Uterine smooth muscle cell (primary cell): ENCODE data around the gene LIF. TPM values are rescaled to one million over a fixed set of nuclear protein-coding genes. Genes with fewer than 3 reads are reported as not detected.

Source experiments
- total RNA-seq: library from RNA; depleted of rRNA; stranded (reverse); fragments of >200 nt; gene quantifications from 2 replicates; pipeline ENCODE4 v1.2.3, GENCODE V29; 2014

LIF gene
- total RNA-seq = 16.5 and 23.8 TPM in 2 replicates

GRCh38 chr22:30245985-30246813 is at the start of gene LIF:
Gene LIF (minus strand): TSS chr22:30246759. CDS start chr22:30246695, 64 bp downstream.

GRCh38 chr22:30289141-30289979 is 42.8 kb upstream of the LIF start, which contains the start of gene CASTOR1:
Gene CASTOR1 (minus strand): TSS chr22:30289505. CDS start chr22:30289497, 8 bp downstream.

GRCh38 chr22:30266445-30267381 is 20.2 kb upstream of the LIF start, which contains the start of gene OSM:
Gene OSM (minus strand): TSS chr22:30266851. CDS start chr22:30266799, 52 bp downstream.

Other genes starting within 250 kb of the LIF start
- not detected in 2 replicates for gene HORMAD2, start 166.3 kb downstream of the LIF start, total RNA-seq
- gene OSM, start 20.1 kb upstream of the LIF start, total RNA-seq = not detected in 2 replicates
- 3.0 and 7.7 TPM in 2 replicates for gene CASTOR1, start 42.7 kb upstream of the LIF start, total RNA-seq
- gene TBC1D10A, start 80.2 kb upstream of the LIF start, total RNA-seq = 15.5 and 16.0 TPM in 2 replicates
- 18.7 and 21.4 TPM in 2 replicates for gene SF3A1, start 110.1 kb upstream of the LIF start, total RNA-seq
- gene CCDC157, start 110.2 kb upstream of the LIF start, total RNA-seq = 1.6 and 2.5 TPM in 2 replicates
- 24.1 and 36.1 TPM in 2 replicates for gene RNF215, start 140.7 kb upstream of the LIF start, total RNA-seq
- gene SEC14L2, start 150.3 kb upstream of the LIF start, total RNA-seq = 20.2 and 33.5 TPM in 2 replicates
- gene MTFP1, start 179.0 kb upstream of the LIF start, total RNA-seq = 7.9 and 15.1 TPM in 2 replicates
- gene SEC14L3, start 225.3 kb upstream of the LIF start, total RNA-seq = not detected in 2 replicates